MCF 10A (cell line): ENCODE results near the gene IL1A. TPM values are rescaled to one million over a fixed set of nuclear protein-coding genes. Genes with fewer than 3 reads are reported as not detected.

ENCODE experiments used
- BruUV-seq: library from RNA; stranded (reverse); fragments of 400-500 nt; replicated peaks from 2 replicates; lab custom pipeline; 2021; lab: Mats Ljungman, UMichigan
- CTCF ChIA-PET: fragments of 300-600 bp; sonication (Branson Sonifier 250); formaldehyde crosslinking; extraction: SDS; loops from one replicate; lab custom pipeline; 2021; ENCODE audit warnings: antibody characterized with exemption, inconsistent platforms; lab: Yijun Ruan, JAX
- POLR2A ChIA-PET: fragments of 300-600, 350-650 bp; sonication (Branson Sonifier 250); formaldehyde crosslinking; extraction: SDS; loops from one replicate; lab custom pipeline; 2020; ENCODE audit warnings: antibody characterized with exemption, inconsistent platforms; lab: Yijun Ruan, JAX
- DNase-seq: peaks from one replicate; pipeline ENCODE4 v3.0.0-alpha.2; 2018; ENCODE audit not compliant: unreplicated experiment
- H3K27ac Mint-ChIP-seq: one replicate; pipeline ENCODE4 v1.8.0; 2022; ENCODE audit warnings: mild to moderate bottlenecking, low read depth, mixed read lengths; ENCODE audit not compliant: unreplicated experiment
- H3K27me3 Mint-ChIP-seq: one replicate; pipeline ENCODE4 v1.8.0; 2022; ENCODE audit warnings: mixed read lengths; ENCODE audit not compliant: insufficient read depth, unreplicated experiment
- H3K36me3 Mint-ChIP-seq: one replicate; pipeline ENCODE4 v1.8.0; 2022; ENCODE audit warnings: mild to moderate bottlenecking, moderate library complexity, mixed read lengths; ENCODE audit not compliant: insufficient read depth, unreplicated experiment
- H3K4me1 Mint-ChIP-seq: one replicate; pipeline ENCODE4 v1.8.0; 2022; ENCODE audit warnings: mixed read lengths; ENCODE audit not compliant: insufficient read depth, unreplicated experiment
- H3K4me3 Mint-ChIP-seq: one replicate; pipeline ENCODE4 v1.8.0; 2022; ENCODE audit warnings: mild to moderate bottlenecking, moderate library complexity, mixed read lengths; ENCODE audit not compliant: unreplicated experiment
- H3K9me3 Mint-ChIP-seq: one replicate; pipeline ENCODE4 v1.8.0; 2022; ENCODE audit warnings: mixed read lengths; ENCODE audit not compliant: unreplicated experiment
- intact Hi-C: fragments of 100-400 bp; cut with micrococcal nuclease; formaldehyde crosslinking; loops from 2 replicates; pipeline ENCODE4 v1.14.1; 2022
- total RNA-seq: library from RNA; stranded (reverse); gene quantifications from 2 replicates; pipeline ENCODE4 v1.2.3, GENCODE V29; 2022
- TF ChIP-seq, protein P1 (sequence below): fragments of 200-600 bp; IDR thresholded peaks from one replicate; pipeline ENCODE4 v1.8.0; 2022; ENCODE audit warnings: antibody characterized with exemption, mild to moderate bottlenecking; ENCODE audit not compliant: unreplicated experiment

The IL1A gene
- total RNA-seq, 1 experiment from 2014 or later, result 170 TPM

DNA sequence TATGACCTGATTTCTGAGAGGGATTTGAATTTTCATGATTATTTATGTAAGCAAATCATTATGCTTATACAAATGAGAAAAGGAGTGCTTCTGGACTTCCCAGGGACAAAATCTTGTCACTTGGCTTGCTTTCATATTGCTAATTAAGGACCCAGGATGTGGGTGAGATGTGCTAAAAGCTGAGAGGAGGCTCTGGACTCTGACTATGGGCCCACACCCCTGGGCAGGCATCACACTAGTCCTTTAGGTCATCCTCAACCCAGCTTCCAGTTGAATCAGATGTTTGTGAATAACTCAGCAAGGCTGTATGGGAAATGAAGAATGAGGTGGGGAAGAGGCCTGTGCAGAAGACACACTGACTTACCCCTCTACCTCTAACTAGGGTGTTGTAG is 40.4 kb upstream of the IL1A start:
- BruUV-seq, result no TSS peak
- no peak for DNase-seq
- no peak overlapping the region for H3K27ac Mint-ChIP-seq
- ChIA-PET CTCF (interaction anchor here (0.7 to 1.1 kb wide), 3 partner anchors 10 to 117 kb away, joined by 3 to 4 read pairs (median 4); no protein-coding TSS in a partner anchor), POLR2A (no interaction called here)
- intact Hi-C loops, result no loop called here
- peaks cover 6% of the 10 kb centered on the region for H3K36me3 Mint-ChIP-seq
- peaks cover 15% of the 10 kb centered on the region for H3K4me1 Mint-ChIP-seq
- H3K27me3 Mint-ChIP-seq, result no peaks in the 10 kb centered on the region
- no peaks in the 10 kb centered on the region for H3K9me3 Mint-ChIP-seq
- H3K4me3 Mint-ChIP-seq, result no peak overlapping the region
- TF ChIP-seq, protein P1, sequence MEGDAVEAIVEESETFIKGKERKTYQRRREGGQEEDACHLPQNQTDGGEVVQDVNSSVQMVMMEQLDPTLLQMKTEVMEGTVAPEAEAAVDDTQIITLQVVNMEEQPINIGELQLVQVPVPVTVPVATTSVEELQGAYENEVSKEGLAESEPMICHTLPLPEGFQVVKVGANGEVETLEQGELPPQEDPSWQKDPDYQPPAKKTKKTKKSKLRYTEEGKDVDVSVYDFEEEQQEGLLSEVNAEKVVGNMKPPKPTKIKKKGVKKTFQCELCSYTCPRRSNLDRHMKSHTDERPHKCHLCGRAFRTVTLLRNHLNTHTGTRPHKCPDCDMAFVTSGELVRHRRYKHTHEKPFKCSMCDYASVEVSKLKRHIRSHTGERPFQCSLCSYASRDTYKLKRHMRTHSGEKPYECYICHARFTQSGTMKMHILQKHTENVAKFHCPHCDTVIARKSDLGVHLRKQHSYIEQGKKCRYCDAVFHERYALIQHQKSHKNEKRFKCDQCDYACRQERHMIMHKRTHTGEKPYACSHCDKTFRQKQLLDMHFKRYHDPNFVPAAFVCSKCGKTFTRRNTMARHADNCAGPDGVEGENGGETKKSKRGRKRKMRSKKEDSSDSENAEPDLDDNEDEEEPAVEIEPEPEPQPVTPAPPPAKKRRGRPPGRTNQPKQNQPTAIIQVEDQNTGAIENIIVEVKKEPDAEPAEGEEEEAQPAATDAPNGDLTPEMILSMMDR, result no peak

DNA sequence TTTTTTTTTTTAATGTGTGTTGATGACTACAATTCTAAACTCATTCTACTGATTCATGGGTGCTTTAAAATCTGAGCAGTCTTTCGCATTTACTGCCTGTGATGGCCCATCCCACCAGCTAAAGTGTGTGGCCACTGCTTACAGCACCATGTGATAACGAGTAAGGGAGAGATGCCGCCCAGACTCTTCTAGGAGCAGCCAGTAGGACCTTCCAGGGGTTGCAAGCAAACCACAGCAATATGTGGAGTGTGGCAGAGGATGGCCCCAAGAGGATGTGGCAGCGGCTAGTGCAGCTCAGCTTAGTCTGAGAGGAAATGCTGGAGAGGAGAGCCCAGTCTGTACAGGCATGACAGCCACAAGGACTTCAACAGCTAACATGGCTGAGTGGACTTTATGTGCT is 37.4 kb upstream of the IL1A start:
- no peaks in the 10 kb centered on the region for H3K27me3 Mint-ChIP-seq
- no peak for DNase-seq
- BruUV-seq, result no TSS peak
- peaks cover 34% of the 10 kb centered on the region for H3K4me1 Mint-ChIP-seq
- POLR2A ChIA-PET, result interaction anchor here (0.6 to 1.2 kb wide), 2 partner anchors 16 to 47 kb away, joined by 3 read pairs; no protein-coding TSS in a partner anchor
- TF ChIP-seq, protein P1, result no peak
- peak overlapping the region; percentile 5 for H3K27ac Mint-ChIP-seq
- intact Hi-C loops, result no loop called here
- H3K4me3 Mint-ChIP-seq, result no peak overlapping the region
- H3K9me3 Mint-ChIP-seq, result no peaks in the 10 kb centered on the region
- peaks cover 6% of the 10 kb centered on the region for H3K36me3 Mint-ChIP-seq
- CTCF ChIA-PET, result interaction anchor here (1.0 to 1.9 kb wide), 3 partner anchors 57 to 72 kb away, joined by 4 to 6 read pairs (median 4); no protein-coding TSS in a partner anchor

DNA sequence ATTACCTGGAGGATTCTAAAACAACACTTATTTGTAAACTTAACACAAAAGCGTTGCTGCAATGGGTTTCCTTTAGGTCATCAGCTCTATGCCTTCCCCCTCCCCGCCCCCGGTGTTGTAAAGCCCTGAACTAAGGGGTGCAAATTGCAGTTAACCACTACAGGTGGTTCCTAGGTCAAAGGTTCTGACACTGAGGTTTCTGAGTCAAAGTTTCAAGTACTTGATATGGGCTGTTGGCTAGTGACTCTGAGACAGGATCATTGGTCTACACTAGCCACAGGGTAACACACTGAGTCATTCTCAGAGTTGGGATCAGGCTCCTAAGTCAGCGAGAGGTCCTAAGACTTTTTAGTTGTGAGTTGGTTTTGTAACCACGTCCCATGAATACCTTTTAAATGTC is 36.8 kb upstream of the IL1A start:
- H3K27me3 Mint-ChIP-seq, result no peaks in the 10 kb centered on the region
- no peak overlapping the region for H3K4me3 Mint-ChIP-seq
- no peaks in the 10 kb centered on the region for H3K9me3 Mint-ChIP-seq
- DNase-seq, result no peak
- ChIA-PET CTCF (interaction anchor here (1.1 to 1.9 kb wide), 2 partner anchors 57 to 71 kb away, joined by 4 to 6 read pairs; no protein-coding TSS in a partner anchor), POLR2A (no interaction called here)
- peaks cover 6% of the 10 kb centered on the region for H3K36me3 Mint-ChIP-seq
- H3K27ac Mint-ChIP-seq, result no peak overlapping the region
- TF ChIP-seq, protein P1, result no peak
- no TSS peak for BruUV-seq
- H3K4me1 Mint-ChIP-seq, result peaks cover 34% of the 10 kb centered on the region
- intact Hi-C loops, result no loop called here

DNA sequence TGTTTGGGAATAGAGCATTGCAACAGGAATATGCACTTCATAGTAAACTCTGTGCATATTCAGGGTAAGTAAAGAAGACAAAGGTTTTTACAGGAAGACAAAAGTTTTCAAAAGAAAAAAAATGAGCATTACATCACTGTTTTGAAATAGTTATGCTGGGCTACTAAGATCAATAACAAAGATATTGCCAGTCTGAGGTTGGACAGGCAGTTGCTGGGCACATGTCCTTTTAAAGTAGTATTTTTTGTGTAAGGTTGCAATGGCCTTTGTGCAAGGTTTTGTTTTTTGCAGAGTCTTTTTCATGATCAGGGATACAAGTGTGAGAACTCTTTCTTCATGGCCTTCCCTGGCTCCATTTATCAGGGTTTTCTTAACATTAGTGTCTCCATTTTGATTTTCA is 36.0 kb upstream of the IL1A start:
- TF ChIP-seq, protein P1, result no peak
- BruUV-seq, result no TSS peak
- Mint-ChIP-seq H3K4me1 (peaks cover 34% of the 10 kb centered on the region), H3K27ac (no peak overlapping the region), H3K27me3 (no peaks in the 10 kb centered on the region), H3K4me3 (no peak overlapping the region), H3K9me3 (no peaks in the 10 kb centered on the region), H3K36me3 (peaks cover 6% of the 10 kb centered on the region)
- DNase-seq, result no peak
- CTCF ChIA-PET, result interaction anchor here (1.1 kb wide), 1 partner anchor 58 kb away, joined by 4 read pairs; no protein-coding TSS in a partner anchor
- intact Hi-C loops, result no loop called here
- POLR2A ChIA-PET, result no interaction called here
